GM12801 (cell line): Measurements from ENCODE around the gene PRKAG1.

Experiments used
- CTCF ChIP-seq: IDR thresholded peaks from one replicate; pipeline ENCODE4 v1.5.1; 2011; ENCODE audit warnings: control low read depth; ENCODE audit not compliant: insufficient read length; ENCODE audit errors: extremely low read depth

The PRKAG1 gene

GRCh38 chr12:49032679-49033447 lies 14.3 kb upstream of the PRKAG1 start:
- no peak for TF ChIP-seq CTCF

GRCh38 chr12:49032276-49032675 lies 13.7 kb upstream of the PRKAG1 start:
- TF ChIP-seq CTCF = no peak

- no peak for TF ChIP-seq CTCF
Observed at GRCh38 chr12:49031573-49032161, 13.1 kb upstream of the PRKAG1 start.

- TF ChIP-seq CTCF = no peak
Observed at GRCh38 chr12:49030714-49031572, 12.4 kb upstream of the PRKAG1 start.

GRCh38 chr12:49030119-49030518 lies 11.5 kb upstream of the PRKAG1 start:
- no peak for TF ChIP-seq CTCF

- no peak for TF ChIP-seq CTCF
Observed at GRCh38 chr12:49028666-49029275, 10.2 kb upstream of the PRKAG1 start.
